Ishikawa (cell line): ENCODE measurements around the gene SRSF7.

Source experiments
- CEBPB ChIP-seq: IDR thresholded peaks from 2 replicates; pipeline ENCODE4 v1.6.1; 2012
- CREB1 ChIP-seq: IDR thresholded peaks from 2 replicates; pipeline ENCODE4 v1.6.1; 2012; ENCODE audit warnings: low read depth
- EGR1 ChIP-seq: IDR thresholded peaks from 2 replicates; pipeline ENCODE4 v1.6.1; 2012
- EP300 ChIP-seq: IDR thresholded peaks from 2 replicates; pipeline ENCODE4 v1.6.1; 2012; ENCODE audit warnings: borderline replicate concordance
- FOXM1 ChIP-seq: IDR thresholded peaks from 2 replicates; pipeline ENCODE4 v1.6.1; 2012; ENCODE audit warnings: low read depth, borderline replicate concordance
- NFIC ChIP-seq: IDR thresholded peaks from 2 replicates; pipeline ENCODE4 v1.6.1; 2012
- RAD21 ChIP-seq: IDR thresholded peaks from 2 replicates; pipeline ENCODE4 v1.6.1; 2012; ENCODE audit warnings: low read depth
- TAF1 ChIP-seq: IDR thresholded peaks from 2 replicates; pipeline ENCODE4 v1.6.1; 2012; ENCODE audit warnings: low read depth, mild to moderate bottlenecking
- TCF12 ChIP-seq: IDR thresholded peaks from 2 replicates; pipeline ENCODE4 v1.6.1; 2012; ENCODE audit warnings: low read depth
- TEAD4 ChIP-seq: IDR thresholded peaks from 2 replicates; pipeline ENCODE4 v1.6.1; 2012
- YY1 ChIP-seq: IDR thresholded peaks from 2 replicates; pipeline ENCODE4 v1.6.1; 2012; ENCODE audit warnings: low read depth
- ZBTB7A ChIP-seq: IDR thresholded peaks from 2 replicates; pipeline ENCODE4 v1.6.1; 2012; ENCODE audit warnings: low read depth
- TF ChIP-seq, protein P1 (sequence below): IDR thresholded peaks from 2 replicates; pipeline ENCODE4 v1.6.1; 2012
- TF ChIP-seq, protein P2 (sequence below): IDR thresholded peaks from 2 replicates; pipeline ENCODE4 v1.6.1; 2012; ENCODE audit warnings: low read depth, mild to moderate bottlenecking
- TF ChIP-seq, protein P3 (sequence below): IDR thresholded peaks from 2 replicates; pipeline ENCODE4 v1.6.1; 2012

The SRSF7 gene

DNA sequence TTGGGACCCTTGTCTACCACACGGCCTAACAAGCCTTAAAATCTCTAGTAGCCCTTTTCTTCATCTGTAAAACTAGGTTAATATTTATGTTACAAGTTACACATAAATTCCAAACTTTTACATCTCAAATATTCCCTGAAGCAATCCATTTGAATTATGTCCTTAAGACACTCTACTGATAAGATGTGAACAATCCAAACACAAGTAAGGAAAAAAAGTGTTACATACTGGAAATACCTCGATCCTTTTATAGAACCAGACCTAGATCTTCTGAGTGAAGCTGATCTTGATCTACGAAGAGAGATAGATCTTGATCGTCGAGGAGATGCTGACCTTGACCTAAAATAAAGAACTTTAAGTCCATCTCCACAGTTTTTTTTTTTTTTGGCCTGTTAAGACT, 3.3 kb downstream of the SRSF7 start:
- TF ChIP-seq ZBTB7A, result no peak
- no peak for TF ChIP-seq CREB1
- TF ChIP-seq FOXM1, result no peak
- TF ChIP-seq EP300, result no peak
- TF ChIP-seq TCF12, result no peak
- TF ChIP-seq, protein P1, sequence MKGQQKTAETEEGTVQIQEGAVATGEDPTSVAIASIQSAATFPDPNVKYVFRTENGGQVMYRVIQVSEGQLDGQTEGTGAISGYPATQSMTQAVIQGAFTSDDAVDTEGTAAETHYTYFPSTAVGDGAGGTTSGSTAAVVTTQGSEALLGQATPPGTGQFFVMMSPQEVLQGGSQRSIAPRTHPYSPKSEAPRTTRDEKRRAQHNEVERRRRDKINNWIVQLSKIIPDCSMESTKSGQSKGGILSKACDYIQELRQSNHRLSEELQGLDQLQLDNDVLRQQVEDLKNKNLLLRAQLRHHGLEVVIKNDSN, result no peak
- no peak for TF ChIP-seq TEAD4
- no peak for TF ChIP-seq EGR1
- no peak for TF ChIP-seq RAD21
- TF ChIP-seq TAF1, result no peak
- no peak for TF ChIP-seq NFIC
- no peak for TF ChIP-seq YY1

DNA sequence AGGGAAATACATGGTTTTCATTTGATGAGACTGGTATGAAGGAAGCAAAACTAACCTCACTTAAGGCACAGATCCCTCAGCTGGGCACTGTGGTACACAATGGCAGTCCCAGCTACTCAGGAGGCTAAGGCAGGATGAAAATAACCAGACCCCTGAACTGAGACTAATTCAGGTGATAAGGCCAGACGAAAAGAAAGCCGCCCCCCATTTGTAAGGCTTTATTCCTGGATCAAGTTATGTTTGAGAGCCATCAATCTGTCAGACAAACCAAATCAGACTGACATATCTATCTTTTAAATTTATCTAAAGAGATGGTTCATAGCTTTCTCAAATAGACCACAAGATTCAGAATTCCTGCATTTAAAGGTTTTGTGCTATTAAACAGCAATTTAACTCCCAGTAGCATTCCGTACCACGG, 4.1 kb downstream of the SRSF7 start:
- TF ChIP-seq ZBTB7A, result no peak
- TF ChIP-seq RAD21, result no peak
- TF ChIP-seq, protein P2, sequence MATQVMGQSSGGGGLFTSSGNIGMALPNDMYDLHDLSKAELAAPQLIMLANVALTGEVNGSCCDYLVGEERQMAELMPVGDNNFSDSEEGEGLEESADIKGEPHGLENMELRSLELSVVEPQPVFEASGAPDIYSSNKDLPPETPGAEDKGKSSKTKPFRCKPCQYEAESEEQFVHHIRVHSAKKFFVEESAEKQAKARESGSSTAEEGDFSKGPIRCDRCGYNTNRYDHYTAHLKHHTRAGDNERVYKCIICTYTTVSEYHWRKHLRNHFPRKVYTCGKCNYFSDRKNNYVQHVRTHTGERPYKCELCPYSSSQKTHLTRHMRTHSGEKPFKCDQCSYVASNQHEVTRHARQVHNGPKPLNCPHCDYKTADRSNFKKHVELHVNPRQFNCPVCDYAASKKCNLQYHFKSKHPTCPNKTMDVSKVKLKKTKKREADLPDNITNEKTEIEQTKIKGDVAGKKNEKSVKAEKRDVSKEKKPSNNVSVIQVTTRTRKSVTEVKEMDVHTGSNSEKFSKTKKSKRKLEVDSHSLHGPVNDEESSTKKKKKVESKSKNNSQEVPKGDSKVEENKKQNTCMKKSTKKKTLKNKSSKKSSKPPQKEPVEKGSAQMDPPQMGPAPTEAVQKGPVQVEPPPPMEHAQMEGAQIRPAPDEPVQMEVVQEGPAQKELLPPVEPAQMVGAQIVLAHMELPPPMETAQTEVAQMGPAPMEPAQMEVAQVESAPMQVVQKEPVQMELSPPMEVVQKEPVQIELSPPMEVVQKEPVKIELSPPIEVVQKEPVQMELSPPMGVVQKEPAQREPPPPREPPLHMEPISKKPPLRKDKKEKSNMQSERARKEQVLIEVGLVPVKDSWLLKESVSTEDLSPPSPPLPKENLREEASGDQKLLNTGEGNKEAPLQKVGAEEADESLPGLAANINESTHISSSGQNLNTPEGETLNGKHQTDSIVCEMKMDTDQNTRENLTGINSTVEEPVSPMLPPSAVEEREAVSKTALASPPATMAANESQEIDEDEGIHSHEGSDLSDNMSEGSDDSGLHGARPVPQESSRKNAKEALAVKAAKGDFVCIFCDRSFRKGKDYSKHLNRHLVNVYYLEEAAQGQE, result no peak
- TF ChIP-seq, protein P3, sequence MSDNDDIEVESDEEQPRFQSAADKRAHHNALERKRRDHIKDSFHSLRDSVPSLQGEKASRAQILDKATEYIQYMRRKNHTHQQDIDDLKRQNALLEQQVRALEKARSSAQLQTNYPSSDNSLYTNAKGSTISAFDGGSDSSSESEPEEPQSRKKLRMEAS, result no peak
- TF ChIP-seq CEBPB, result no peak
- TF ChIP-seq YY1, result no peak
- no peak for TF ChIP-seq EP300
- TF ChIP-seq TEAD4, result no peak
- TF ChIP-seq CREB1, result no peak
- no peak for TF ChIP-seq EGR1
- no peak for TF ChIP-seq NFIC
- no peak for TF ChIP-seq FOXM1
- TF ChIP-seq TAF1, result no peak
- TF ChIP-seq, protein P1, result no peak
- no peak for TF ChIP-seq TCF12

DNA sequence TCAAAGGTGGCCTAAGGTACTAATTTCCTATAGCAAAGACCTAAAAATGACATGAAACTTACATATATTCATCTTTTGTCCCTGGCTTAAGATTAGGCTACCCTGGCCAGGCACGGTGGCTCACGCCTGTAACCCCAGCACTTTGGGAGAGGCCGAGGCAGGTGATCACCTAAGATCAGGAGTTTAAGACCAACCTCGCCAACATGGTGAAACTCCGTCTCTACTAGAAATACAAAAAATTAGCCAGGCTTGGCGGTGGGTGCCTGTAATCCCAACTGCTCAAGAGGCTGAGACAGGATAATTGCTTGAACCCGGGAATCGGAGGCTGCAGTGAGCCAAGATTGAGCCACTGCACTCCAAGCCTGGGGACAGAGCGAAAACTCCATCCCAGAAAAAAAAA, 5.9 kb downstream of the SRSF7 start:
- TF ChIP-seq ZBTB7A (no peak), TCF12 (no peak), CREB1 (no peak), EP300 (no peak), EGR1 (no peak), TEAD4 (no peak), FOXM1 (no peak), TAF1 (no peak), RAD21 (no peak), NFIC (no peak), CEBPB (no peak)
- TF ChIP-seq, protein P2, result no peak
- TF ChIP-seq, protein P3, result no peak
- TF ChIP-seq, protein P1, result no peak

DNA sequence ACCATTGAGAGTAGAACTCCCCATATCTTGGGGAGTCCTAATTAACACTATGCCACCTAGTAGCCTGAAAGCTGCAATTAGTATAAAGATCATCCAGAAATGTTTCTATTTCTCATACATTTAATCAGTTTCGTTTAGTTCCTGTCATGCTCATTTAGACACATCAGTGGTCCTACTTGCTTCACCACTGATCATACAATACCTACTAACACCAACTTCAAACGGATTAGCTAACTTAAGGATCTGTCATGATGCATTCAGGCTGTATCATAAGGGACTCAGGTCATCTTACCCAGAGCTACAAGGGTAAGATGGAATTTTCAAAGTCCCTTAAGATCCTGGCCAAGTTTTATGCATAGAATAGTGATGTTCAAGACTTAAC, 6.8 kb downstream of the SRSF7 start:
- no peak for TF ChIP-seq EP300
- no peak for TF ChIP-seq CREB1
- no peak for TF ChIP-seq ZBTB7A
- TF ChIP-seq, protein P1, result no peak
- TF ChIP-seq TEAD4, result no peak
- TF ChIP-seq TAF1, result no peak
- no peak for TF ChIP-seq TCF12
- no peak for TF ChIP-seq CEBPB
- no peak for TF ChIP-seq RAD21
- TF ChIP-seq FOXM1, result no peak
- TF ChIP-seq, protein P2, result no peak
- TF ChIP-seq YY1, result no peak
- TF ChIP-seq EGR1, result no peak
- TF ChIP-seq, protein P3, result no peak
- no peak for TF ChIP-seq NFIC
